IMR-90 (cell line): ENCODE data around the gene MLLT1. TPM values are rescaled to one million over a fixed set of nuclear protein-coding genes. Genes with fewer than 3 reads are reported as not detected.

Source experiments
- ATAC-seq: fragments of 200-7000 bp; cut with Tn5 transposase; 2 replicates; pipeline ENCODE4 v1.9.1; 2020; ENCODE audit warnings: low read depth, mild to moderate bottlenecking, moderate library complexity
- BruUV-seq: library from RNA; stranded (reverse); fragments of 400-500 nt; replicated peaks from 2 replicates; lab custom pipeline; 2021; lab: Mats Ljungman, UMichigan
- CTCF ChIA-PET: fragments of 300-600 bp; formaldehyde crosslinking; extraction: SDS; loops from one replicate; lab custom pipeline; 2021; ENCODE audit warnings: antibody characterized with exemption; lab: Yijun Ruan, JAX
- POLR2A ChIA-PET: fragments of 300-600 bp; sonication (Branson Sonifier 250); formaldehyde crosslinking; loops from one replicate; lab custom pipeline; 2022; ENCODE audit warnings: antibody characterized with exemption; ENCODE audit not compliant: unreplicated experiment; lab: Charles Lee
- DNase-seq: peaks from one replicate; pipeline ENCODE4 v3.0.0; 2013
- H2AFZ ChIP-seq: replicated peaks from 2 replicates; pipeline ENCODE3; 2013; ENCODE audit warnings: low read length, mild to moderate bottlenecking; ENCODE audit not compliant: poor library complexity
- H2AK5ac ChIP-seq: 2 replicates; pipeline ENCODE4 v1.6.1; 2013; ENCODE audit warnings: low read depth, low read length, inconsistent platforms
- H2AK9ac ChIP-seq: replicated peaks from 2 replicates; pipeline ENCODE3; 2013; ENCODE audit warnings: mild to moderate bottlenecking, low read depth, low read length, moderate library complexity; ENCODE audit not compliant: poor library complexity
- H2BK120ac ChIP-seq: 2 replicates; pipeline ENCODE4 v1.6.1; 2013; ENCODE audit warnings: low read depth, low read length, inconsistent platforms
- H2BK15ac ChIP-seq: 3 replicates; pipeline ENCODE4 v1.6.1; 2013; ENCODE audit warnings: low read depth, low read length, inconsistent platforms
- H2BK20ac ChIP-seq: 2 replicates; pipeline ENCODE4 v1.6.1; 2013; ENCODE audit warnings: low read depth, mild to moderate bottlenecking, inconsistent platforms, low read length, moderate library complexity
- H2BK5ac ChIP-seq: 2 replicates; pipeline ENCODE4 v1.6.1; 2013; ENCODE audit warnings: mild to moderate bottlenecking, low read depth, low read length, inconsistent platforms; ENCODE audit not compliant: poor library complexity, severe bottlenecking
- H3K14ac ChIP-seq: replicated peaks from 2 replicates; pipeline ENCODE4 v1.6.1; 2013; ENCODE audit warnings: low read depth, low read length, inconsistent platforms
- H3K18ac ChIP-seq: 2 replicates; pipeline ENCODE4 v1.6.1; 2013; ENCODE audit warnings: low read depth, low read length, control low read depth
- H3K23ac ChIP-seq: 2 replicates; pipeline ENCODE4 v1.6.1; 2013; ENCODE audit warnings: low read depth, low read length, inconsistent platforms
- H3K27ac ChIP-seq: 2 replicates; pipeline ENCODE4 v1.5.1; 2013; ENCODE audit warnings: mild to moderate bottlenecking, control low read depth, low read length; ENCODE audit not compliant: insufficient read depth
- H3K27me3 ChIP-seq: 2 replicates; pipeline ENCODE4 v1.6.1; 2013; ENCODE audit warnings: low read length; ENCODE audit not compliant: control insufficient read depth, insufficient read depth
- H3K36me3 ChIP-seq: 2 replicates; pipeline ENCODE4 v1.6.1; 2013; ENCODE audit warnings: low read length, mixed read lengths; ENCODE audit not compliant: control insufficient read depth, insufficient read depth
- H3K4ac ChIP-seq: 2 replicates; pipeline ENCODE4 v1.6.1; 2013; ENCODE audit warnings: low read depth, low read length, inconsistent platforms
- H3K4me1 ChIP-seq: 2 replicates; pipeline ENCODE4 v1.6.1; 2013; ENCODE audit warnings: low read length, mixed read lengths; ENCODE audit not compliant: control insufficient read depth, insufficient read depth
- H3K4me2 ChIP-seq: 2 replicates; pipeline ENCODE4 v1.6.1; 2013; ENCODE audit warnings: low read depth, mild to moderate bottlenecking, control low read depth, low read length, moderate library complexity
- H3K4me3 ChIP-seq: 2 replicates; pipeline ENCODE4 v1.5.1; 2013; ENCODE audit warnings: low read depth, mild to moderate bottlenecking, control low read depth, low read length, moderate library complexity; ENCODE audit not compliant: insufficient read depth
- H3K56ac ChIP-seq: 2 replicates; pipeline ENCODE4 v1.6.1; 2013; ENCODE audit warnings: low read length, inconsistent platforms; ENCODE audit not compliant: insufficient read depth; ENCODE audit errors: extremely low read depth
- H3K79me1 ChIP-seq, 2 experiments: 2 replicates each; pipeline ENCODE4 v1.6.1; 2013; ENCODE audit warnings: low read length in 2 of 2, inconsistent platforms in 1 of 2, low read depth in 1 of 2
- H3K9ac ChIP-seq: 2 replicates; pipeline ENCODE4 v1.6.1; 2013; ENCODE audit warnings: low read depth, low read length, control low read depth
- H3K9me1 ChIP-seq: 2 replicates; pipeline ENCODE4 v1.6.1; 2013; ENCODE audit warnings: low read length, inconsistent platforms; ENCODE audit not compliant: insufficient read depth
- H3K9me3 ChIP-seq: 2 replicates; pipeline ENCODE4 v1.6.1; 2013; ENCODE audit warnings: low read length; ENCODE audit not compliant: control insufficient read depth, insufficient read depth
- H4K20me1 ChIP-seq: 2 replicates; pipeline ENCODE4 v1.6.1; 2013; ENCODE audit warnings: low read length, inconsistent platforms; ENCODE audit not compliant: insufficient read depth
- H4K5ac ChIP-seq: 2 replicates; pipeline ENCODE4 v1.6.1; 2013; ENCODE audit warnings: mild to moderate bottlenecking, low read depth, low read length, control low read depth
- H4K8ac ChIP-seq, 2 experiments: 2 replicates each; pipeline ENCODE4 v1.6.1; 2013; ENCODE audit warnings: low read depth in 2 of 2, low read length in 2 of 2, control low read depth in 1 of 2, inconsistent platforms in 1 of 2
- H4K91ac ChIP-seq: 2 replicates; pipeline ENCODE4 v1.6.1; 2013; ENCODE audit warnings: low read depth, low read length, inconsistent platforms; ENCODE audit not compliant: insufficient read depth
- BHLHE40 ChIP-seq: fragments of 150-350 bp; IDR thresholded peaks from 2 replicates; pipeline ENCODE4 v1.6.1; 2016; ENCODE audit warnings: mild to moderate bottlenecking, low read depth, low read length
- CTCF ChIP-seq: conservative IDR thresholded peaks from 2 replicates; pipeline ENCODE4 v1.5.1; 2012; ENCODE audit warnings: mild to moderate bottlenecking, low read depth, low read length, improper control_type of control experiment
- ELK1 ChIP-seq: fragments of 150-350 bp; IDR thresholded peaks from 2 replicates; pipeline ENCODE4 v1.6.1; 2016; ENCODE audit warnings: low read depth, mild to moderate bottlenecking, low read length, moderate library complexity, borderline replicate concordance
- FOS ChIP-seq: fragments of 150-350 bp; IDR thresholded peaks from 2 replicates; pipeline ENCODE4 v1.6.1; 2016; ENCODE audit warnings: low read depth, low read length
- MAZ ChIP-seq: IDR thresholded peaks from 2 replicates; pipeline ENCODE4 v1.6.1; 2012; ENCODE audit warnings: low read depth, mild to moderate bottlenecking, low read length, improper control_type of control experiment, moderate library complexity, borderline replicate concordance
- NFE2L2 ChIP-seq: fragments of 150-350 bp; IDR thresholded peaks from 2 replicates; pipeline ENCODE4 v1.6.1; 2016; ENCODE audit warnings: low read depth, mild to moderate bottlenecking, low read length
- POLR2A ChIP-seq: IDR thresholded peaks from 2 replicates; pipeline ENCODE4 v1.6.1; 2012; ENCODE audit warnings: mild to moderate bottlenecking, low read depth, low read length
- RAD21 ChIP-seq: IDR thresholded peaks from 2 replicates; pipeline ENCODE4 v1.6.1; 2012; ENCODE audit warnings: low read length, improper control_type of control experiment
- WGBS, 2 experiments: methylation state at CpG; one replicate each; pipeline versions ENCODE4 v1.1.5 to v1.1.7; 2013; ENCODE audit warnings: missing lambda C conversion rate in 2 of 2; ENCODE audit not compliant: insufficient read length in 1 of 2; ENCODE audit errors: extremely low coverage in 2 of 2; 5-methylcytosine and 5-hydroxymethylcytosine counted together
- dilution Hi-C: fragments of 300-500 bp; cut with HindIII; formaldehyde crosslinking; loops from one replicate; pipeline ENCODE4 v1.14.3; 2018; ENCODE audit warnings: low sequenced_read_pairs; ENCODE audit not compliant: unreplicated experiment
- in situ Hi-C: fragments of 300-500 bp; cut with MboI; formaldehyde crosslinking; loops from 3 replicates; pipeline ENCODE4 v1.14.3; 2019; ENCODE audit warnings: low sequenced_read_pairs, inconsistent platforms, mixed read lengths
- intact Hi-C: fragments of 100-400 bp; cut with micrococcal nuclease; formaldehyde crosslinking; loops from 2 replicates; pipeline ENCODE4 v1.10.0; 2022
- polyA plus RNA-seq, 3 experiments: library from polyadenylated mRNA; depleted of rRNA; stranded (reverse); fragments of >200 nt; gene quantifications; 2 replicates each; pipeline ENCODE4 v1.2.3, GENCODE V29; 2012; ENCODE audit warnings: low replicate concordance in 1 of 3
- total RNA-seq: library from RNA; depleted of rRNA; stranded (reverse); fragments of >200 nt; gene quantifications from 2 replicates; pipeline ENCODE4 v1.2.3, GENCODE V29; 2012

MLLT1 gene
- total and polyA plus RNA-seq, 2 of the 4 experiments (the other 2 are of a cell fraction): 1.3 to 30.6 TPM

GRCh38 chr19:6215701-6216235 lies 64.0 kb downstream of the MLLT1 start:
- dilution Hi-C loops: no loop called here
- no peak overlapping the region for H4K5ac ChIP-seq

More at GRCh38 chr19:6215701-6216235, 64.0 kb downstream of the MLLT1 start:
- Histone ChIP-seq H2AFZ (no peak overlapping the region), H2BK120ac (no peak overlapping the region), H3K9ac (no peak overlapping the region), H3K27ac (no peak overlapping the region), H2AK9ac (no peak overlapping the region), H3K79me1 (peaks cover 7 to 36% of the 10 kb centered on the region in 2 experiments), H2AK5ac (no peak overlapping the region), H3K4me1 (peaks cover 16% of the 10 kb centered on the region), H3K23ac (no peak overlapping the region), H2BK15ac (no peak overlapping the region), H3K27me3 (no peaks in the 10 kb centered on the region), H2BK20ac (no peak overlapping the region), H3K9me1 (no peaks in the 10 kb centered on the region), H4K91ac (no peak overlapping the region), H3K36me3 (peaks cover 25% of the 10 kb centered on the region), H3K4ac (no peak overlapping the region), H4K8ac (no peak overlapping the region), H3K4me3 (no peak overlapping the region), H2BK5ac (no peak overlapping the region), H3K9me3 (no peaks in the 10 kb centered on the region), H3K18ac (no peak overlapping the region), H3K14ac (no peak overlapping the region), H3K56ac (no peak overlapping the region), H3K4me2 (no peak overlapping the region), H4K20me1 (peaks cover 22% of the 10 kb centered on the region)
- TF ChIP-seq MAZ: no peak
- no peak for TF ChIP-seq ELK1
- no peak for TF ChIP-seq POLR2A
- TF ChIP-seq BHLHE40: no peak
- no peak for TF ChIP-seq CTCF
- no peak for TF ChIP-seq RAD21
- TF ChIP-seq NFE2L2: no peak
- TF ChIP-seq FOS: no peak
- CTCF ChIA-PET: no interaction called here
- 93% methylated on average over 7 of the region's 15 CpGs; no CpG with 5 or more reads in 1 of the 2 experiments for WGBS, 2 experiments
- ATAC-seq: no peak
- in situ Hi-C loops (no loop called here), intact Hi-C loops (loop anchor here (5.0 kb wide), 1 partner anchor 67 kb away; no protein-coding TSS in a partner anchor)
- POLR2A ChIA-PET: no interaction called here
- BruUV-seq: no TSS peak
- no peak for DNase-seq
